Measurements from ENCODE around the gene NAA30.
"Not testable (repeated sequence)": the region's sequence is repeated elsewhere in the genome, so short reads cannot be mapped to it uniquely, and the experiment has no call there.

NAA30 gene

GRCh38 chr14:57362361-57362760, 28.0 kb upstream of the NAA30 start:
- no peak for TF ChIP-seq CTCF (IDR thresholded peaks at IDR 0.05; ENCODE audit: low read depth, low read length, missing control alignments)
- no peak for DNase-seq (ENCODE audit: low read depth)
- H3K4me3 ChIP-seq (ENCODE audit: low read depth, low read length): no peak overlapping the region

- H3K4me3 ChIP-seq (ENCODE audit: low read depth, low read length): no peak overlapping the region
- TF ChIP-seq CTCF (IDR thresholded peaks at IDR 0.05; ENCODE audit: low read depth, low read length, missing control alignments): no peak
- DNase-seq (ENCODE audit: low read depth): no peak
Measured at GRCh38 chr14:57364659-57365450, 25.5 kb upstream of the NAA30 start.

- not testable (repeated sequence) for H3K4me3 ChIP-seq (ENCODE audit: low read depth, low read length); DNase-seq (ENCODE audit: low read depth)
Measured at GRCh38 chr14:57370187-57370586, 20.2 kb upstream of the NAA30 start.

- TF ChIP-seq CTCF (IDR thresholded peaks at IDR 0.05; ENCODE audit: low read depth, low read length, missing control alignments): no peak
- DNase-seq (ENCODE audit: low read depth): no peak
- no peak overlapping the region for H3K4me3 ChIP-seq (ENCODE audit: low read depth, low read length)
Measured at GRCh38 chr14:57371013-57371412, 19.4 kb upstream of the NAA30 start.

GRCh38 chr14:57375156-57375555, 15.2 kb upstream of the NAA30 start:
- TF ChIP-seq CTCF (IDR thresholded peaks at IDR 0.05; ENCODE audit: low read depth, low read length, missing control alignments): no peak
- H3K4me3 ChIP-seq (ENCODE audit: low read depth, low read length): no peak overlapping the region
- no peak for DNase-seq (ENCODE audit: low read depth)

- no peak for TF ChIP-seq CTCF (IDR thresholded peaks at IDR 0.05; ENCODE audit: low read depth, low read length, missing control alignments)
- H3K4me3 ChIP-seq (ENCODE audit: low read depth, low read length): no peak overlapping the region
- no peak for DNase-seq (ENCODE audit: low read depth)
Measured at GRCh38 chr14:57378661-57379060, 11.7 kb upstream of the NAA30 start.

GRCh38 chr14:57380935-57381334, 9.5 kb upstream of the NAA30 start:
- no peak overlapping the region for H3K4me3 ChIP-seq (ENCODE audit: low read depth, low read length)
- no peak for TF ChIP-seq CTCF (IDR thresholded peaks at IDR 0.05; ENCODE audit: low read depth, low read length, missing control alignments)
- DNase-seq (ENCODE audit: low read depth): no peak

Measured in GM12864 (cell line).